ENCODE results near the gene FUT8.

DNA sequence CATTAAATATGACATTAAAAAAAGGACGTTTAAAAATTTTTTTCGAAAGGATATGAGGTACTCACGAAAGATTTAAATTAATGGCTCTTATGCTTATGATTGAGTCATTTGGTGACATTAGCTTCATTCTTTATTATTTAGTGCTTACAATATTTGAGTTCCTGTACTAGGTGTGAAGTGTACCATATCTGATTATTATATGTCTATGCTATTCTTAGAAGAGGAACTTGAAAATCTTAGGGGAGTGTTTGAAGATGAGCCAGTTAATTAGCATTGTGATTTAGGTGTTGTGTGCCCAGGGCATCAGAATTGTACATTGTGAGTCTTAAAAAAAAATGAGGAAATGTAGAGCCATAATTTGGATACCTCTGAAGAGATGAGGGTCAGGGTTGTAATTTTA is 118.6 kb downstream of the FUT8 start:
- no peak for TF ChIP-seq RAD21 (IDR thresholded peaks at IDR 0.05)
- TF ChIP-seq, protein P1, sequence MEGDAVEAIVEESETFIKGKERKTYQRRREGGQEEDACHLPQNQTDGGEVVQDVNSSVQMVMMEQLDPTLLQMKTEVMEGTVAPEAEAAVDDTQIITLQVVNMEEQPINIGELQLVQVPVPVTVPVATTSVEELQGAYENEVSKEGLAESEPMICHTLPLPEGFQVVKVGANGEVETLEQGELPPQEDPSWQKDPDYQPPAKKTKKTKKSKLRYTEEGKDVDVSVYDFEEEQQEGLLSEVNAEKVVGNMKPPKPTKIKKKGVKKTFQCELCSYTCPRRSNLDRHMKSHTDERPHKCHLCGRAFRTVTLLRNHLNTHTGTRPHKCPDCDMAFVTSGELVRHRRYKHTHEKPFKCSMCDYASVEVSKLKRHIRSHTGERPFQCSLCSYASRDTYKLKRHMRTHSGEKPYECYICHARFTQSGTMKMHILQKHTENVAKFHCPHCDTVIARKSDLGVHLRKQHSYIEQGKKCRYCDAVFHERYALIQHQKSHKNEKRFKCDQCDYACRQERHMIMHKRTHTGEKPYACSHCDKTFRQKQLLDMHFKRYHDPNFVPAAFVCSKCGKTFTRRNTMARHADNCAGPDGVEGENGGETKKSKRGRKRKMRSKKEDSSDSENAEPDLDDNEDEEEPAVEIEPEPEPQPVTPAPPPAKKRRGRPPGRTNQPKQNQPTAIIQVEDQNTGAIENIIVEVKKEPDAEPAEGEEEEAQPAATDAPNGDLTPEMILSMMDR (IDR thresholded peaks at IDR 0.05; ENCODE audit: low read depth, low read length, missing input control) = no peak
- no peak for TF ChIP-seq REST (IDR thresholded peaks at IDR 0.05)
- no peak for TF ChIP-seq JUND (IDR thresholded peaks at IDR 0.05)
- no peak for TF ChIP-seq GABPA (IDR thresholded peaks at IDR 0.05 in 1 of 2, conservative IDR thresholded peaks at IDR 0.05 in 1 of 2)
- TF ChIP-seq YY1 (IDR thresholded peaks at IDR 0.05) = no peak
- no peak for TF ChIP-seq MAX (IDR thresholded peaks at IDR 0.05)
- TF ChIP-seq SP1 (IDR thresholded peaks at IDR 0.05) = no peak

Measured in liver (tissue), 3 donors.